AG04449 (cell line): ENCODE data around the gene MAGI1.

Experiments used
- CTCF ChIA-PET: fragments of 350-600 bp; formaldehyde crosslinking; extraction: SDS; loops from one replicate; lab custom pipeline; 2021; ENCODE audit warnings: antibody characterized with exemption; lab: Yijun Ruan, JAX
- POLR2A ChIA-PET: fragments of 400-600, 350-600 bp; formaldehyde crosslinking; extraction: SDS; loops from one replicate; lab custom pipeline; 2020; ENCODE audit warnings: antibody characterized with exemption, inconsistent platforms; lab: Yijun Ruan, JAX
- DNase-seq: peaks from one replicate; pipeline ENCODE4 v3.0.0-alpha.2; 2010; ENCODE audit warnings: low read depth, low spot score
- H3K4me3 ChIP-seq: 2 replicates; pipeline ENCODE4 v1.5.1; 2011; ENCODE audit warnings: low read depth, mild to moderate bottlenecking, control low read depth, low read length
- TF ChIP-seq, protein P1 (sequence below): IDR thresholded peaks from one replicate; pipeline ENCODE4 v1.5.1; 2011; ENCODE audit warnings: mild to moderate bottlenecking, moderate library complexity, low read length, control low read depth, inconsistent platforms; ENCODE audit not compliant: insufficient read depth; ENCODE audit errors: missing control alignments

The MAGI1 gene

GRCh38 chr3:65419233-65419632 lies 619.5 kb downstream of the MAGI1 start:
- TF ChIP-seq, protein P1, sequence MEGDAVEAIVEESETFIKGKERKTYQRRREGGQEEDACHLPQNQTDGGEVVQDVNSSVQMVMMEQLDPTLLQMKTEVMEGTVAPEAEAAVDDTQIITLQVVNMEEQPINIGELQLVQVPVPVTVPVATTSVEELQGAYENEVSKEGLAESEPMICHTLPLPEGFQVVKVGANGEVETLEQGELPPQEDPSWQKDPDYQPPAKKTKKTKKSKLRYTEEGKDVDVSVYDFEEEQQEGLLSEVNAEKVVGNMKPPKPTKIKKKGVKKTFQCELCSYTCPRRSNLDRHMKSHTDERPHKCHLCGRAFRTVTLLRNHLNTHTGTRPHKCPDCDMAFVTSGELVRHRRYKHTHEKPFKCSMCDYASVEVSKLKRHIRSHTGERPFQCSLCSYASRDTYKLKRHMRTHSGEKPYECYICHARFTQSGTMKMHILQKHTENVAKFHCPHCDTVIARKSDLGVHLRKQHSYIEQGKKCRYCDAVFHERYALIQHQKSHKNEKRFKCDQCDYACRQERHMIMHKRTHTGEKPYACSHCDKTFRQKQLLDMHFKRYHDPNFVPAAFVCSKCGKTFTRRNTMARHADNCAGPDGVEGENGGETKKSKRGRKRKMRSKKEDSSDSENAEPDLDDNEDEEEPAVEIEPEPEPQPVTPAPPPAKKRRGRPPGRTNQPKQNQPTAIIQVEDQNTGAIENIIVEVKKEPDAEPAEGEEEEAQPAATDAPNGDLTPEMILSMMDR, result no peak
- CTCF ChIA-PET, result no interaction called here
- H3K4me3 ChIP-seq, result no peak overlapping the region
- POLR2A ChIA-PET, result no interaction called here
- no peak for DNase-seq

DNA sequence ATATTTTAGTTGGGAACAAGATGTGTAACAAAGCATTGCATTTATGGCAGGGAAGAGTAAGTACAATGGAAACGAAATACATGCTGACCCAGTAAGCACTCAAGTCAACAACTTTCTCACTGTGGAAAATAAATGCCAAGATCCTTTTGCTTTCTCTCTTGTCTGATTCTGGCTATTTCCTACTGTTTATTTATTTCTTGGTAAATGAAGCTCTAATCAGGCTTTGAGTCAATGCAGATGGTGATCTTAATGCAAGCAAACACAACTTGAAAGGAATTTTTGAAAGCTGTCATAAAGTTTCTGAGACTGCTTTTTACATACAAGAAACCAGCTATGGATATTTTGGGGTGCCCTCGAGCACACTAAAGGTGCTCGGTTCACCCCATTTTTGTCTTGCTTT lies 624.8 kb downstream of the MAGI1 start:
- ChIA-PET CTCF (interaction anchor here (0.6 to 2.0 kb wide), 4 partner anchors 12 to 318 kb away, joined by 3 to 7 read pairs (median 4); no protein-coding TSS in a partner anchor), POLR2A (no interaction called here)
- DNase-seq, result no peak
- H3K4me3 ChIP-seq, result no peak overlapping the region
- TF ChIP-seq, protein P1, result no peak

DNA sequence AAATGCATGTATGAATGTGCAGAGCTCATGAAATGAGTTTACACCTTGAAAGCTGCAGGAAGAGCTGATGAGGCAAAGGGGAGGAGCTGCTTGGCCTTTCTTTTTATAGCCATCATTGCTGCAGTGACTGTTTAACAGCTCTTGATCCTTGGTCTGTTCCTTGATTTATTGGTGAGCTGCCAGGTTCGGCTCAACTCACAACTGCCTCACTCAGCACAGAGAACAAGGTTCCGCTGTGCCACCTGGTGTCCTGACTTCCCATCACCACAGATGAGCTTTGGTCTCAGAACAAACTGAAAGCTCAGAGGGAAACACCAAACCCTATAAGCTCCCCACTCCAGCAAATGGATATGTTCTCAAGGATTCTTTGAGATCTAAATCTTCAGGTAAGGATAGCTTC lies 626.1 kb downstream of the MAGI1 start:
- TF ChIP-seq, protein P1, result no peak
- H3K4me3 ChIP-seq, result no peak overlapping the region
- POLR2A ChIA-PET, result no interaction called here
- CTCF ChIA-PET, result interaction anchor here (1.9 to 2.6 kb wide), 3 partner anchors 13 to 27 kb away, joined by 5 to 13 read pairs (median 7); no protein-coding TSS in a partner anchor
- DNase-seq, result no peak

DNA sequence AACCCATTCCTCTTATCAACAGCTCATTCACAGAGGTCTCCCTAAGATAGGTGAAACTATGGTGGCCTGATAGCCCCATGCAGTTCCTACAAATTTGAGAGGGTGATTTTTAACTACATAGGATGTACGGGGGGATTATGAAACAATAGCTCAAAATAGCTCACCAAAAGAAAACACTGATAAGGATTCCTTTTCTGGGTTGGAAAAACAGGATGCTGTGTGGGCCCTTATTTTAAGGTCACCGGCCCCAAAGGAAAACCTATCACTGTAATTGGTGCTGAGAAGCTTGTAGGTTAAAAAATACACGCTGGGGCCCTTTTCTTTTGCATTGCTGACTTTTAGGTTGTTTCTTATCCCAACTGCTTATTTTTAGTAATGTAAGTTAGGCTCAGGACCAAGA lies 627.4 kb downstream of the MAGI1 start:
- ChIA-PET POLR2A (no interaction called here), CTCF (interaction anchor here (1.2 to 2.6 kb wide), 2 partner anchors 12 to 14 kb away, joined by 3 to 13 read pairs; no protein-coding TSS in a partner anchor)

GRCh38 chr3:65409176-65409569 lies 629.5 kb downstream of the MAGI1 start:
- POLR2A ChIA-PET, result no interaction called here
- DNase-seq, result no peak
- TF ChIP-seq, protein P1, result no peak
- H3K4me3 ChIP-seq, result no peak overlapping the region
- CTCF ChIA-PET, result interaction anchor here (1.3 to 1.5 kb wide), 2 partner anchors 9 to 15 kb away, joined by 3 to 4 read pairs; no protein-coding TSS in a partner anchor

More for the DNA sequence above, 627.4 kb downstream of the MAGI1 start:
- TF ChIP-seq, protein P1, result no peak
- DNase-seq, result no peak
- no peak overlapping the region for H3K4me3 ChIP-seq

DNA sequence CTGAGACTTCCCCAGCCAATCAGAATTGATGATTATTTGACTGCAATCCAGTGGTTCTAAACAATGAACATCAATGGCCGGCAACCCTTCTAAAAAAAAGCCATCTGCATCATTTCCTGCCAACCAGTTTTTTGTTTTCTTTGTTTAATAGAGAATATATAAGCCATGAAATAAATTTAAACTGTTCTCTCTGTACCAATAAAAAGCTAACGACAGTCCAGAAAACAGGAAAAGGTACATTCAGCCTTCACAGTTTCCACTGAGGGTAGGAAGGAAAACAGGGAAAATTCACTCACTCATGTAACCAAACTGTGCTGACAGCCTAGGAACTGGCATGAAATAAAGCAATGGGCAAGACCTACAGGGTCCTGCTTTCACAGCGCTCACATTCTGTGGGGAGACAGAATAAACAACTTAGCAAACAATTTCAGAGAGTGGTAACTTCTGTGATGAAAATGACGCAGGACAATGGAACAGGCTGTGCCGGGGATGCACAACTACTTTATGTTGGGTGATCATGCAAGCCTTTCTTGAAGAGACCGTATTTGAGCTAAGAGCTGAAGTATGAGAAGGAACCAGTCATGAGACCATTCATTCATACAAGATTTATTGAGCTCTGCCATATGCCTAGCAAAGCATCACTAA lies 630.1 kb downstream of the MAGI1 start:
- TF ChIP-seq, protein P1, result no peak
- ChIA-PET CTCF (interaction anchor here (1.3 to 1.5 kb wide), 2 partner anchors 8 to 16 kb away, joined by 3 to 4 read pairs; no protein-coding TSS in a partner anchor), POLR2A (no interaction called here)
- no peak for DNase-seq
- no peak overlapping the region for H3K4me3 ChIP-seq
